Mucosa of descending colon (tissue), 3 donors: ENCODE measurements around the gene FBLN2. TPM values are rescaled to one million over a fixed set of nuclear protein-coding genes. Genes with fewer than 3 reads are reported as not detected.

ENCODE experiments used
- ATAC-seq: fragments of 200-7000 bp; cut with Tn5 transposase; one replicate; pipeline ENCODE4 v1.9.1; 2020; ENCODE audit warnings: mild to moderate bottlenecking, moderate library complexity
- DNase-seq, 3 donors: peaks; one replicate each; pipeline ENCODE4 v3.0.0-alpha.2; 2020
- H3K36me3 ChIP-seq: fragments of 200-600 bp; one replicate; pipeline ENCODE4 v1.8.0; 2021; ENCODE audit warnings: low read depth, mild to moderate bottlenecking
- H3K4me1 ChIP-seq: fragments of 200-600 bp; one replicate; pipeline ENCODE4 v1.8.0; 2021; ENCODE audit warnings: low read depth, mild to moderate bottlenecking
- H3K4me3 ChIP-seq: fragments of 200-600 bp; one replicate; pipeline ENCODE4 v1.8.0; 2021; ENCODE audit warnings: mild to moderate bottlenecking
- H3K9me3 ChIP-seq: fragments of 200-600 bp; one replicate; pipeline ENCODE4 v1.8.0; 2021; ENCODE audit warnings: mild to moderate bottlenecking
- CTCF ChIP-seq: fragments of 200-600 bp; IDR thresholded peaks from one replicate; pipeline ENCODE4 v1.8.0; 2022; ENCODE audit warnings: antibody characterized with exemption, mild to moderate bottlenecking
- intact Hi-C, 2 donors: fragments of 100-400 bp; cut with DNase I in 1 of 2; cut with micrococcal nuclease in 1 of 2; formaldehyde crosslinking; loops; one replicate each; pipeline versions ENCODE4 v1.11.0 to v1.11.1; 2022; cut with DNase I, micrococcal nuclease
- total RNA-seq, 3 donors: library from RNA; stranded (reverse); fragmentation: NEBNext Ultra II Directional in 2 of 3; extraction: Animal tissue kit (Norgen Biotek cat#: 25700) in 2 of 3; gene quantifications; one replicate each; pipeline versions ENCODE4 v1.2.1 to v1.2.4, GENCODE V29; 2021 to 2023
- donor health status: DM: no; HTN: no; CAD: no; lungs with moderate emphysema.
- donor health status: DM: no; HTN: no; CAD: no.
- donor health status: DM: no; HTN: yes; CAD: no.

FBLN2 gene
- total RNA-seq, 3 donors from 2014 or later, result 10.2 to 48.9 (median 30.5) TPM

GRCh38 chr3:13626396-13626795, 77.5 kb downstream of the FBLN2 start:
- TF ChIP-seq CTCF, result no peak
- H3K4me1 ChIP-seq, result no peaks in the 10 kb centered on the region
- ATAC-seq (no peak), DNase-seq (no peak)
- intact Hi-C loops, result no loop called here
- H3K36me3 ChIP-seq, result no peaks in the 10 kb centered on the region
- H3K9me3 ChIP-seq, result no peaks in the 10 kb centered on the region
- no peak overlapping the region for H3K4me3 ChIP-seq

- intact Hi-C loops, result no loop called here
- H3K36me3 ChIP-seq, result no peaks in the 10 kb centered on the region
- no peak for TF ChIP-seq CTCF
- no peak overlapping the region for H3K4me3 ChIP-seq
- no peaks in the 10 kb centered on the region for H3K9me3 ChIP-seq
- ATAC-seq, result no peak
- DNase-seq, result no peak
- no peaks in the 10 kb centered on the region for H3K4me1 ChIP-seq
Observed at GRCh38 chr3:13626915-13627460, 78.1 kb downstream of the FBLN2 start.

- H3K4me3 ChIP-seq, result no peak overlapping the region
- TF ChIP-seq CTCF, result no peak
- no peaks in the 10 kb centered on the region for H3K9me3 ChIP-seq
- H3K4me1 ChIP-seq, result no peaks in the 10 kb centered on the region
- no peak for ATAC-seq
- H3K36me3 ChIP-seq, result no peaks in the 10 kb centered on the region
- intact Hi-C loops, result no loop called here
- no peak for DNase-seq
Observed at GRCh38 chr3:13627681-13628080, 78.8 kb downstream of the FBLN2 start.

DNA sequence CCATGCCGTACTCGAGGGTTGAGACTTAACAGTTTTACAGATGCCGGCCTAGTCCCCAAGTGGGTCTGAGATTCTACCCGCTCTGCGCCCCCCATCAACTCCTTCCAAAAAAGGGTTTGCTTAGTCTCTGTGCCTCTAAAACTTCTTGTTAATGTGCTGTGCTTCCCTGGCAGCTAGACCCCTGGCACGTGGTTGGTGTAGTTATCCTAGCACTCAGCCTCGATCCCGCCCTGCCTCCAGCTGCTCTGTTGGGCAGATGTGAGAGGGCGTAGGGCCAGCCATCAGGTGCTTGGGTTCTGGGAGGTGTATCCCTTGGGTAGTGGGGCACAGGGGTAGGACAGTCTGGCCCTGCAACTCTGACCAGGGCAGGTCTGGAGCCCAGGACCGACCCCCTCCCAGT, 79.5 kb downstream of the FBLN2 start:
- ATAC-seq (no peak), DNase-seq (no peak)
- intact Hi-C loops, result no loop called here
- H3K36me3 ChIP-seq, result no peaks in the 10 kb centered on the region
- H3K4me1 ChIP-seq, result no peaks in the 10 kb centered on the region
- H3K9me3 ChIP-seq, result no peaks in the 10 kb centered on the region
- H3K4me3 ChIP-seq, result no peak overlapping the region
- no peak for TF ChIP-seq CTCF

DNA sequence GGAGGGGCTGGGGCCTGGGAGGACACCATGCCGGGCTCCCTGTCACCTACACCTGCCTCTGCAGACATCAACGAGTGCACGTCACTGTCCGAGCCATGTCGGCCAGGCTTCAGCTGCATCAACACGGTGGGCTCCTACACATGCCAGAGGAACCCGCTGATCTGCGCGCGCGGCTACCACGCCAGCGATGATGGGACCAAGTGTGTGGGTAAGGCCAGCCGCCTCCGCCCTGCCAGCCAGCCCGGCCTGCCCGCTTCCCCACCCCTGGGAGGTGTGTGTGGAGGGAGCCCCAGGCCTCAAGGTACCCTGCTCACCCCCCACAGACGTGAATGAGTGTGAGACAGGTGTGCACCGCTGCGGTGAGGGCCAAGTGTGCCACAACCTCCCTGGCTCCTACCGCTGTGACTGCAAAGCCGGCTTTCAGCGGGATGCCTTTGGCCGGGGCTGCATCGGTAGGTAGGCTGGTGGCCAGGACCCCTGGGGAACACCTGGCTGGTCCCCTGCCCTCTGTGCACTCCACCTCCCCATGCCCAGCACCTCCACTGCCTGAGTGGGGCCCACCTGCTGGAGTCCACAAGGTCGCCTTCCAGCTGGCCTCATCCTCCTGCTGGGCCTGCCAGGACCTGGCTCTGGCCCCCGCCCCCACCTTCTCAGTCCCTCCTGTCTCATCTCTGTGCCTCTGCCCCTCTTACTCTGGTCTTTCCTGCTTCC, 80.1 kb downstream of the FBLN2 start:
- ATAC-seq (no peak), DNase-seq (no peak)
- no peak for TF ChIP-seq CTCF
- intact Hi-C loops, result no loop called here
- Histone ChIP-seq H3K9me3 (no peaks in the 10 kb centered on the region), H3K4me3 (no peak overlapping the region), H3K4me1 (no peaks in the 10 kb centered on the region), H3K36me3 (no peaks in the 10 kb centered on the region)
